GM11168 (cell line): Measurements from ENCODE around the gene PDE2A.

Source experiments
- in situ Hi-C: fragments of 300-500 bp; cut with MboI; formaldehyde crosslinking; loops from one replicate; pipeline ENCODE4 v1.12.0; 2022; ENCODE audit warnings: low sequenced_read_pairs; ENCODE audit not compliant: unreplicated experiment

Gene PDE2A

GRCh38 chr11:72641522-72642042 is 32.6 kb downstream of the PDE2A start:
- in situ Hi-C loops: no loop called here

- in situ Hi-C loops: no loop called here
These were observed 34.5 kb downstream of the PDE2A start for GRCh38 chr11:72639502-72640375.

- in situ Hi-C loops: no loop called here
These were observed 36.3 kb downstream of the PDE2A start for GRCh38 chr11:72637926-72638325.

GRCh38 chr11:72637198-72637597 is 37.0 kb downstream of the PDE2A start:
- in situ Hi-C loops: no loop called here

- in situ Hi-C loops: no loop called here
These were observed 37.8 kb downstream of the PDE2A start for GRCh38 chr11:72636376-72636775.

- in situ Hi-C loops: no loop called here
These were observed 38.3 kb downstream of the PDE2A start for GRCh38 chr11:72635933-72636332.

- in situ Hi-C loops: no loop called here
These were observed 38.8 kb downstream of the PDE2A start for GRCh38 chr11:72635309-72635915.

GRCh38 chr11:72634472-72635095 is 39.6 kb downstream of the PDE2A start:
- in situ Hi-C loops: no loop called here

GRCh38 chr11:72634016-72634415 is 40.2 kb downstream of the PDE2A start:
- in situ Hi-C loops: no loop called here

- in situ Hi-C loops: no loop called here
These were observed 41.2 kb downstream of the PDE2A start for GRCh38 chr11:72633068-72633467.

- in situ Hi-C loops: no loop called here
These were observed 42.2 kb downstream of the PDE2A start for GRCh38 chr11:72631806-72632731.

GRCh38 chr11:72630104-72630852 is 43.9 kb downstream of the PDE2A start:
- in situ Hi-C loops: no loop called here

GRCh38 chr11:72629266-72629665 is 45.0 kb downstream of the PDE2A start:
- in situ Hi-C loops: no loop called here

GRCh38 chr11:72627594-72628281 is 46.5 kb downstream of the PDE2A start:
- in situ Hi-C loops: no loop called here

GRCh38 chr11:72626414-72626936 is 47.7 kb downstream of the PDE2A start:
- in situ Hi-C loops: no loop called here

- in situ Hi-C loops: no loop called here
These were observed 48.4 kb downstream of the PDE2A start for GRCh38 chr11:72625691-72626413.

GRCh38 chr11:72624496-72625201 is 49.6 kb downstream of the PDE2A start:
- in situ Hi-C loops: no loop called here
